Measurements from ENCODE around the gene APOBEC4. TPM values are rescaled to one million over a fixed set of nuclear protein-coding genes. Genes with fewer than 3 reads are reported as not detected.
A peak's percentile ranks its signal among the peaks of the same experiment; 100 is the strongest.

Gene APOBEC4, protein sequence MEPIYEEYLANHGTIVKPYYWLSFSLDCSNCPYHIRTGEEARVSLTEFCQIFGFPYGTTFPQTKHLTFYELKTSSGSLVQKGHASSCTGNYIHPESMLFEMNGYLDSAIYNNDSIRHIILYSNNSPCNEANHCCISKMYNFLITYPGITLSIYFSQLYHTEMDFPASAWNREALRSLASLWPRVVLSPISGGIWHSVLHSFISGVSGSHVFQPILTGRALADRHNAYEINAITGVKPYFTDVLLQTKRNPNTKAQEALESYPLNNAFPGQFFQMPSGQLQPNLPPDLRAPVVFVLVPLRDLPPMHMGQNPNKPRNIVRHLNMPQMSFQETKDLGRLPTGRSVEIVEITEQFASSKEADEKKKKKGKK
- total RNA-seq, result not detected
- not detected for polyA plus RNA-seq
- long read RNA-seq, donor 1, result 0 reads
- long read RNA-seq, donor 2, result 0 reads
- long read RNA-seq, donor 3, result 0 reads
- long read RNA-seq, donor 4, result 0 reads
- long read RNA-seq, donor 5, result 0 reads
- long read RNA-seq, donor 6, result 0 reads
- long read RNA-seq, donor 7, result 0 reads
- long read RNA-seq, donor 8, result 0 reads
- long read RNA-seq, donor 9, partial matches to known transcripts, result 24 of 29 reads
- long read RNA-seq, donor 9, other reads (novel, unspliced or antisense), result 5 of 29 reads
- long read RNA-seq, donor 10, result 0 reads

DNA sequence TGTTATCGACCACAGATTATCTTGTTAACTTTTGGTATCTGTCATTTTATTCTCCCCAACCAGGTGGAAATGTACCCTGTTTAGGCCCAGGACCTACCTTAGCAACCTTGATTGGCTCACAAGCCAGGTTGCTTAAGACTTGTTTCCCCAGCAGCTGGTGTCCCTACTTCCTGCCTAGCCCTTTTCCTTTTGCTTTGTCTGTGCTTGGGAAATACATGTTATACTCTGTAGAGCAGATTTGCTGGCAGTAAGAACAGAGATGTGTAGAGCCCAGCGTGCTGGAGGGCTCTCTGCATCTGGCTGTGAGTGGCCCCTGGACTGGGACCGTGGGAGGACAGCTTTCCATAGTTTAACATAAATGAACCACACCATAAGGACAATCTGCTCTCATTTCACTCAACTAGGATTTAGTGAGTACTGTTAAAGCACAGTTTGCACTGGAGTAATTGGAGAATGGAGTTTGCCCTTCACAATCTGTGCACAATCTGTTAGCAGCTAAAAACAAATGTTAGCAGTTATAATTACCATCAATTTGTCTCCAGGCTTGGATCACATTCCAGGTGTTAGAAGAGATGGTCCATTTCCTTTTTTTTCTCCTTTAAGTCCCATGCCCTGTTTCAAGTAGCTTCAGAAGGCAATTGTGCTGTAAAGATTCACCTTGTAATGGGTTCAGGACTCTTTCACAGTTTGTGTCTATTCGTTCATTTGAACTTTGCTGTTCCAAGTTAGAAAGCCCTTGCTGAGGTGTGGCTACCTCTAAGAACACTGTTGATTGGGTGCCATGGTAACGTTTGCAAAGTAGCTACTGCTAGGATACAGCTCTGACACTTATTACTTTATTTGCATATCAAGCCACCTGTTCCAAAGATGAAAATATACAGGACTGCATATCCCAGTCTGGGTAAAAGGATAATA lies at the start of gene APOBEC4:
APOBEC4 (minus strand) TSS at position 770 of the 915 bp plus-strand sequence. CDS start 4,535 bp downstream, outside the sequence.
- Histone ChIP-seq H3K4me1 (replicated peaks in 1 of 2) (peaks cover 0 to 16% of the 10 kb centered on the region in 2 donors), H3K9me3 (replicated peaks in 1 of 3) (no peaks in the 10 kb centered on the region), H3K4me3 (no peak within 1 kb of the TSS), H3K36me3 (replicated peaks in 1 of 2) (no peaks in the 10 kb centered on the region), H3K27me3 (no peaks in the 10 kb centered on the region), H3K27ac (no peak within 1 kb of the TSS)
- intact Hi-C loops (cut with DNase I), result no loop called here
- 72 to 77% (median 75%) methylated on average over 5 of the region's 5 CpGs for WGBS, 4 donors
- TF ChIP-seq, protein P1, sequence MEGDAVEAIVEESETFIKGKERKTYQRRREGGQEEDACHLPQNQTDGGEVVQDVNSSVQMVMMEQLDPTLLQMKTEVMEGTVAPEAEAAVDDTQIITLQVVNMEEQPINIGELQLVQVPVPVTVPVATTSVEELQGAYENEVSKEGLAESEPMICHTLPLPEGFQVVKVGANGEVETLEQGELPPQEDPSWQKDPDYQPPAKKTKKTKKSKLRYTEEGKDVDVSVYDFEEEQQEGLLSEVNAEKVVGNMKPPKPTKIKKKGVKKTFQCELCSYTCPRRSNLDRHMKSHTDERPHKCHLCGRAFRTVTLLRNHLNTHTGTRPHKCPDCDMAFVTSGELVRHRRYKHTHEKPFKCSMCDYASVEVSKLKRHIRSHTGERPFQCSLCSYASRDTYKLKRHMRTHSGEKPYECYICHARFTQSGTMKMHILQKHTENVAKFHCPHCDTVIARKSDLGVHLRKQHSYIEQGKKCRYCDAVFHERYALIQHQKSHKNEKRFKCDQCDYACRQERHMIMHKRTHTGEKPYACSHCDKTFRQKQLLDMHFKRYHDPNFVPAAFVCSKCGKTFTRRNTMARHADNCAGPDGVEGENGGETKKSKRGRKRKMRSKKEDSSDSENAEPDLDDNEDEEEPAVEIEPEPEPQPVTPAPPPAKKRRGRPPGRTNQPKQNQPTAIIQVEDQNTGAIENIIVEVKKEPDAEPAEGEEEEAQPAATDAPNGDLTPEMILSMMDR (IDR thresholded peaks at IDR 0.05), result no peak
- no peak for TF ChIP-seq POLR2A (IDR thresholded peaks at IDR 0.05)
- no peak for DNase-seq

DNA sequence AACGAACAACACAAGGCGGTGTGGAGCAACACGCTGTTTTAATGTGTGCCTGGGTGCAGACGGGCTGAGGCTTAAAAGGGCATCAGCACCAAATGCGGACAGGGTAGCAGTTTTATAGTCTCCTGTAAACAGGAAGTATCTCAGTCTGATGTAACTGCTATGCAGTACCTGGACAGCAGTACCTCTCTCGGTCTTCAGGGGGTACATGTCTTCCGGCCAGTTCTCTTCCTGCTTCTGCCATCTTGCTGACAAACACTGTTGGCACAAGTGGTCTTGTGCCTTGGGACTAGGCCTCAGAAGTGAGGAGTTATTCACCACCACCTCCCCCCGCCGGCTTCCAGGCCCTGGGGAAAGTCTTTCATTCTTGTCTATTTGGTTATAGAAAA lies 49.7 kb upstream of the APOBEC4 start:
- Histone ChIP-seq H3K27me3 (no peaks in the 10 kb centered on the region), H3K4me1 (replicated peaks in 1 of 2) (no peaks in the 10 kb centered on the region), H3K27ac (no peak overlapping the region), H3K9me3 (replicated peaks in 1 of 3) (no peaks in the 10 kb centered on the region), H3K36me3 (replicated peaks in 1 of 2) (no peaks in the 10 kb centered on the region), H3K4me3 (no peak overlapping the region)
- 94 to 97% (median 96%) methylated on average over 8 to 9 of the region's 9 CpGs for WGBS, 4 donors
- no peak for TF ChIP-seq POLR2A (IDR thresholded peaks at IDR 0.05)
- TF ChIP-seq, protein P1 (IDR thresholded peaks at IDR 0.05), result no peak
- no peak for DNase-seq
- intact Hi-C loops (cut with DNase I), result no loop called here

GRCh38 chr1:183702087-183702812 lies 49.1 kb upstream of the APOBEC4 start:
- no peak overlapping the region for H3K4me3 ChIP-seq
- H3K4me1 ChIP-seq (replicated peaks in 1 of 2), result no peaks in the 10 kb centered on the region
- DNase-seq, result peak in 2 of 7 donors; percentile 27 to 30
- no peak for TF ChIP-seq POLR2A (IDR thresholded peaks at IDR 0.05)
- TF ChIP-seq, protein P1 (IDR thresholded peaks at IDR 0.05), result no peak
- H3K27ac ChIP-seq, result no peak overlapping the region
- 77 to 86% (median 83%) methylated on average over 7 of the region's 7 CpGs for WGBS, 4 donors
- intact Hi-C loops (cut with DNase I), result no loop called here
- H3K36me3 ChIP-seq (replicated peaks in 1 of 2), result no peaks in the 10 kb centered on the region
- no peaks in the 10 kb centered on the region for H3K9me3 ChIP-seq (replicated peaks in 1 of 3)
- H3K27me3 ChIP-seq, result no peaks in the 10 kb centered on the region
